Erythroblast (primary cell): ENCODE results near the gene KLF7.

Experiments
- GATA1 ChIP-seq: IDR thresholded peaks from 2 replicates; pipeline ENCODE4 v1.6.1; 2011; ENCODE audit warnings: low read depth, mild to moderate bottlenecking, control low read depth, low read length, moderate library complexity
- POLR2A ChIP-seq: IDR thresholded peaks from 2 replicates; pipeline ENCODE4 v1.6.1; 2011; ENCODE audit warnings: mild to moderate bottlenecking, low read length

DNA sequence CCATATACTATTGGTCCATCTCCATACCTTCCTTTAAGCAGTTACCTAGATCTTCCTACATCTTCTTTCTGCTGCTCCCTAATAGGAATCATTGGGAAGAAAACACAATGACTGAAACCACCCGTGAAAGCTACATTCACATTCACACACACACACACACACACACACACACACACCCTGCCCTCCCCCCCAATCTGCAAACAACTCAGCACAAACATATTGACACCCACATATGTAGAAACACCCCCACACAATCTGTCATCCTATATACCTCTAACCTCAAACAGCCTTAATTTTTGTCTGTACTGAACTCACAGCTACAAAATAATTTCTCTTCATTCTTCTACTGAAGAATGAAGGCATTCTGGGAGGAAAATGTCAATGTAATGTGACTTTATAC is 63.8 kb downstream of the KLF7 start:
- TF ChIP-seq POLR2A = no peak
- TF ChIP-seq GATA1 = no peak
